Cerebellar nuclear complex (tissue), 1 donor: ENCODE measurements around the gene CNST.
"Not testable (repeated sequence)": the region's sequence is repeated elsewhere in the genome, so short reads cannot be mapped to it uniquely, and the experiment has no call there.

Experiments
- DNase-seq, 2 experiments: peaks; one replicate each; lab custom pipeline; 2025; lab: John Stamatoyannopoulos, UW

CNST gene

GRCh38 chr1:246711548-246712003 is 145.3 kb downstream of the CNST start:
- DNase-seq = no peak

- DNase-seq = not testable (repeated sequence)
Observed at GRCh38 chr1:246712428-246712827, 146.2 kb downstream of the CNST start.
